GM12801 (cell line): ENCODE measurements around the gene INF2.

Experiments used
- TF ChIP-seq, protein P1 (sequence below): IDR thresholded peaks from one replicate; pipeline ENCODE4 v1.5.1; 2011; ENCODE audit warnings: control low read depth; ENCODE audit not compliant: insufficient read length; ENCODE audit errors: extremely low read depth

Gene INF2

DNA sequence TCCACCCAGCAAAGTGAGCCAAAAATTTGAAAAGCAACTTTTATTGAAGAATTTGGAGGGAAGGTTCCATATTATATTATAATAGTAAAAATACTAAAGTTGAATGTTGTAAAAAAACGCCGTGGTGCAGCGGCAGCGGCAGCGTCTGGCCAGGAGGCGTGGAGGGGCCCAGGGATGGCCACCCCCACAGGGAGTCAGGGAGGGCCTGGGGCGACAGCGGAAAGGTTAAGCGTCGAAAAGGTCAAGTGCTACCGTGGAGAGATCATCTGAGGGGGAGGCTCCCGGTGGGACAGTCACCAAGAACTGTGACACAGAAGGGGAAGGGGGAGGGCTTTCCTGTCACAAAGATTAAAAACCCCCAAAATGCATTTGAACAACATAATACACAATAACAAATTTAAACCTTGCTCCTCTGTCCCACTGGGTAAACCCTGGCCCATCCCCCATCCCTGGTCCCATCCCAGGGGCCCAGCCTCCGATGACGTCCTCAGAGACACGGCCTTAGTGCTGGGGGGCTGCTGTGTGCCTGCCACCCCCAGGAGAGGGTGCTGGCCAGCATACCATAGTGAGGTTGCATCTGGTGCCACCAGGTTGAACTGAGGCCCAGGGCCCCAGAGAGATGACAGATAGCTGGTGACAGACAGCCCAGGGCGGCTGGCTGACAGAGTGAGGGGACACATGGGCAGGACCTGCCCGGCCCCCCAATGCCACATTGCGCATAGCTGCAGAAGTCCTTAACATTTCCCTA lies 80.1 kb downstream of the INF2 start:
- TF ChIP-seq, protein P1, sequence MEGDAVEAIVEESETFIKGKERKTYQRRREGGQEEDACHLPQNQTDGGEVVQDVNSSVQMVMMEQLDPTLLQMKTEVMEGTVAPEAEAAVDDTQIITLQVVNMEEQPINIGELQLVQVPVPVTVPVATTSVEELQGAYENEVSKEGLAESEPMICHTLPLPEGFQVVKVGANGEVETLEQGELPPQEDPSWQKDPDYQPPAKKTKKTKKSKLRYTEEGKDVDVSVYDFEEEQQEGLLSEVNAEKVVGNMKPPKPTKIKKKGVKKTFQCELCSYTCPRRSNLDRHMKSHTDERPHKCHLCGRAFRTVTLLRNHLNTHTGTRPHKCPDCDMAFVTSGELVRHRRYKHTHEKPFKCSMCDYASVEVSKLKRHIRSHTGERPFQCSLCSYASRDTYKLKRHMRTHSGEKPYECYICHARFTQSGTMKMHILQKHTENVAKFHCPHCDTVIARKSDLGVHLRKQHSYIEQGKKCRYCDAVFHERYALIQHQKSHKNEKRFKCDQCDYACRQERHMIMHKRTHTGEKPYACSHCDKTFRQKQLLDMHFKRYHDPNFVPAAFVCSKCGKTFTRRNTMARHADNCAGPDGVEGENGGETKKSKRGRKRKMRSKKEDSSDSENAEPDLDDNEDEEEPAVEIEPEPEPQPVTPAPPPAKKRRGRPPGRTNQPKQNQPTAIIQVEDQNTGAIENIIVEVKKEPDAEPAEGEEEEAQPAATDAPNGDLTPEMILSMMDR = no peak

DNA sequence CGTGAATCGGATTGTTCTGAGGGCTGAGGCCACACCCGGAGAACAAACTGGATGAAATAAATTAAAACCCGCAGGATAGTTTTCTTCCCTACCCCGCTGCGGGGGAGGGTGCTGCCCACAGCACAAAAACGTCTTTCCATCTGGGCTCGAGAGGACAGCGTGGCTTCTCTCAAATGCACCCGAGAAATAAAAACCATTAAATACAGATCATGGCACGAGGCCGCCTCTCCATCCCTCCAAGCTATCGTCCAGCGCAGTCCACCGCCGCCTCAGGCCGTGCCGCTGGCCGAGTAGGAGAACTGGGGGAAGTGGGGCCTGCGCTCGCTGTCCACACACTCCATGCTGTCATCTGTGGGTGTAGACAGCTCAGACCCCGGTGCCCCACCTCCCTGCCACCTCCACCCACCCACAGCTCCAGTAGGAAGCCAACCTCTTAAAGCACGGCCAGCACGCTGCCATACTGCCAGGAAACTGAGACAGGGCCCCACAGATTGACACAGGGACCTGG lies 80.7 kb downstream of the INF2 start:
- TF ChIP-seq, protein P1 = no peak

DNA sequence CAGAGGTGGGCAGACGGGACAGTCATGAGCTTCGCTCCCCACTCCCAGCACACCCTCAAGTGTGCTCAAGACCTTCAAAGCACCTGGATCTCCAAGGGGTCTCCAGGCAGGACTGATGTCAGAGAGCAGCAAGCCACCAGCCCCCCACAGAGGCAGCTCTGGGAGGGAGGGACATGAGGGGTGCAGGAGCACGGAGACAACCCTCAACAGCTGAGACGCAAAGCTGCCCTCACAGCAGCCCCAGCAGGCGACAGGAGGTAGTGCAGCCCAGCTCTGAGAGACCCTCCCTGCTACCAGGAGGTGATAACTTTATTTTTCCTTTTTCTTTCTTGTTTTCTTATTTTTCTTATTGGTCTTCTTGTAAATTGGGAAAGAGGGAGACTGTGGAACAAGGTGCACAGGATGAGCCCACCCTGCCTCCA lies 81.4 kb downstream of the INF2 start:
- TF ChIP-seq, protein P1 = no peak

DNA sequence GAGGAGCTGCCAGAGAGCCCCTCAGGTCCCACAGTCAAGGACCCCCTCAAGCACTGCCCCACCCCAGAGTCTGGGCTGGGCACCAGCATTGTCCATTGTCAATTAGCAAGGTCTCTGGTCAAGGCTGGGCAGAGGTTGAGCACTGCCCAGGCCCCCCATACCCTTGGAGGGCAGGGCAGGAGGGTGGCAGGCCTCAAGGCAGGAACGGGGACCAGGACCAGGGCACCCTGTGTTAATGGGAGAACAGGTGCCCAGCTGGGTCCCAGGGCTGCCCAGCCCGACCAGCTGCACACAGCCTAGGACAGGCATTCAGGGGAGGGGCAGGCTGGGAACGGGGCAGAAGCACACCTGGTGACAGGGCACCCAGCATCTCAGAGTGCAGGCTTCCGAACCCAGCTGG lies 82.0 kb downstream of the INF2 start:
- TF ChIP-seq, protein P1 = no peak
